ENCODE measurements around the gene HOOK2. TPM values are rescaled to one million over a fixed set of nuclear protein-coding genes. Genes with fewer than 3 reads are reported as not detected.

HOOK2 gene
- total RNA-seq, 1 experiment from 2014 or later, result 96.3 TPM

DNA sequence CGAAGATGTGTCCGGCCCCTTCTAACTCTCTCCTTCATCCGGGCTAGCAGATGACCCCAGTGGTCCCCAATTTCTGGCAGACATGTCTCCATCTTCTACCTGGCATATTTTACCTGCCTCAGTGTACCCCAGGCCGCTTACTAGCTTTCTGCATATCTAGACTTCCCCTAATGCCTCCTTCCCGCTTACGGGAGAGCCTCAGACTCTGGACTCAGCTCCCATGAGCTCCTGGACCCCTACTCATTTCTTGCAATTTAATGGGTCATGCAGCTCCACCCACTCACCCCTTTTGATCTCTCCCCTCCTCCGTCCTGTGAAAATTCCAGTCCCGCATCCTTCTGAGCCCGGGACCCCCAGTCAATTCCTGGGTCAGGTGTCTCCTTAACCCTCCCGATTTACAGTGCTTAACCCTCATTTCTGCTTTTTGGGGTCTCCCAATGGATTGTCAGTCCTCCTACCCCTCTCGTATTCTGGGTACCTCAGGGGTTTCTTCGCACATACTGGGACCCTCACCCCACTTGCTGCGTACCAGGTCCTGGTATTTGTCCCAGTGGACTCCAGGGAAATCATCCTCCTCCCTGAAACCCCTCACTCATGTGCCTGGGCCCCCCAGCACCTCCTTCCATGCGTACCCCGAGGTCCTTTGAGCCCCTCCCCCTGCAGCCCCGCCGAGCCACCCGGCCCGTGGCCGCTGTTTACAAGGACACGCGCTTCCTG lies 15.4 kb upstream of the HOOK2 start:
- H3K27me3 ChIP-seq (ENCODE audit: insufficient read depth, low read length), result no peaks in the 10 kb centered on the region
- BruUV-seq (replicated peaks), result no TSS peak
- ChIA-PET CTCF (interaction anchor here (0.7 to 7.4 kb wide), 5 partner anchors 8 to 33 kb away, joined by 3 to 88 read pairs (median 21); partner anchors contain the start of gene HOOK2), RAD21 (ENCODE audit: low non-redundant PET in 1 of 2, low total read pairs in 2 of 2, uncharacterized antibody in 2 of 2, unreplicated experiment in 2 of 2) (interaction anchor here (0.6 to 1.4 kb wide), 4 partner anchors 8 to 94 kb away, joined by 3 to 8 read pairs (median 4); partner anchors contain the start of gene FBXW9 (in 1 of the 2)), POLR2A (interaction anchor here (0.7 to 6.7 kb wide), 16 partner anchors 8 to 109 kb away, joined by 3 to 172 read pairs (median 8); partner anchors contain the start of genes DHPS, GET3, HOOK2 and PRDX2)
- H3K79me2 ChIP-seq (ENCODE audit: insufficient read depth, low read length), result peaks cover 19% of the 10 kb centered on the region
- H3K4me2 ChIP-seq (ENCODE audit: low read length), result peak overlapping the region; percentile 99
- H3K27ac ChIP-seq (ENCODE audit: low read depth, low read length), result peak overlapping the region; percentile 96
- peaks cover 61 to 90% of the 10 kb centered on the region in 2 experiments for H3K4me1 ChIP-seq (ENCODE audit: control insufficient read depth in 1 of 2, insufficient read depth in 2 of 2, low read length in 2 of 2)
- peak overlapping the region; percentile 77 to 84 for H3K4me3 ChIP-seq (replicated peaks in 1 of 2; ENCODE audit: low read depth in 1 of 2, low read length in 2 of 2)
- no peak overlapping the region for H2AFZ ChIP-seq (ENCODE audit: low read depth, low read length, poor library complexity, severe bottlenecking)
- no peak for TF ChIP-seq EZH2phosphoT487 (IDR thresholded peaks at IDR 0.05; ENCODE audit: borderline replicate concordance)
- TF ChIP-seq, protein P1, sequence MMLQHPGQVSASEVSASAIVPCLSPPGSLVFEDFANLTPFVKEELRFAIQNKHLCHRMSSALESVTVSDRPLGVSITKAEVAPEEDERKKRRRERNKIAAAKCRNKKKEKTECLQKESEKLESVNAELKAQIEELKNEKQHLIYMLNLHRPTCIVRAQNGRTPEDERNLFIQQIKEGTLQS (IDR thresholded peaks at IDR 0.05), result no peak
- no peak for TF ChIP-seq ZFX (IDR thresholded peaks at IDR 0.05)
- no peak for TF ChIP-seq SIN3A (IDR thresholded peaks at IDR 0.05; ENCODE audit: low read depth)
- TF ChIP-seq, protein P2, sequence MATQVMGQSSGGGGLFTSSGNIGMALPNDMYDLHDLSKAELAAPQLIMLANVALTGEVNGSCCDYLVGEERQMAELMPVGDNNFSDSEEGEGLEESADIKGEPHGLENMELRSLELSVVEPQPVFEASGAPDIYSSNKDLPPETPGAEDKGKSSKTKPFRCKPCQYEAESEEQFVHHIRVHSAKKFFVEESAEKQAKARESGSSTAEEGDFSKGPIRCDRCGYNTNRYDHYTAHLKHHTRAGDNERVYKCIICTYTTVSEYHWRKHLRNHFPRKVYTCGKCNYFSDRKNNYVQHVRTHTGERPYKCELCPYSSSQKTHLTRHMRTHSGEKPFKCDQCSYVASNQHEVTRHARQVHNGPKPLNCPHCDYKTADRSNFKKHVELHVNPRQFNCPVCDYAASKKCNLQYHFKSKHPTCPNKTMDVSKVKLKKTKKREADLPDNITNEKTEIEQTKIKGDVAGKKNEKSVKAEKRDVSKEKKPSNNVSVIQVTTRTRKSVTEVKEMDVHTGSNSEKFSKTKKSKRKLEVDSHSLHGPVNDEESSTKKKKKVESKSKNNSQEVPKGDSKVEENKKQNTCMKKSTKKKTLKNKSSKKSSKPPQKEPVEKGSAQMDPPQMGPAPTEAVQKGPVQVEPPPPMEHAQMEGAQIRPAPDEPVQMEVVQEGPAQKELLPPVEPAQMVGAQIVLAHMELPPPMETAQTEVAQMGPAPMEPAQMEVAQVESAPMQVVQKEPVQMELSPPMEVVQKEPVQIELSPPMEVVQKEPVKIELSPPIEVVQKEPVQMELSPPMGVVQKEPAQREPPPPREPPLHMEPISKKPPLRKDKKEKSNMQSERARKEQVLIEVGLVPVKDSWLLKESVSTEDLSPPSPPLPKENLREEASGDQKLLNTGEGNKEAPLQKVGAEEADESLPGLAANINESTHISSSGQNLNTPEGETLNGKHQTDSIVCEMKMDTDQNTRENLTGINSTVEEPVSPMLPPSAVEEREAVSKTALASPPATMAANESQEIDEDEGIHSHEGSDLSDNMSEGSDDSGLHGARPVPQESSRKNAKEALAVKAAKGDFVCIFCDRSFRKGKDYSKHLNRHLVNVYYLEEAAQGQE (IDR thresholded peaks at IDR 0.05; ENCODE audit: low read depth), result no peak
- TF ChIP-seq YY1 (IDR thresholded peaks at IDR 0.05; ENCODE audit: extremely low read depth, insufficient replicate concordance, low read depth, low read length), result no peak
- TF ChIP-seq, protein P3, sequence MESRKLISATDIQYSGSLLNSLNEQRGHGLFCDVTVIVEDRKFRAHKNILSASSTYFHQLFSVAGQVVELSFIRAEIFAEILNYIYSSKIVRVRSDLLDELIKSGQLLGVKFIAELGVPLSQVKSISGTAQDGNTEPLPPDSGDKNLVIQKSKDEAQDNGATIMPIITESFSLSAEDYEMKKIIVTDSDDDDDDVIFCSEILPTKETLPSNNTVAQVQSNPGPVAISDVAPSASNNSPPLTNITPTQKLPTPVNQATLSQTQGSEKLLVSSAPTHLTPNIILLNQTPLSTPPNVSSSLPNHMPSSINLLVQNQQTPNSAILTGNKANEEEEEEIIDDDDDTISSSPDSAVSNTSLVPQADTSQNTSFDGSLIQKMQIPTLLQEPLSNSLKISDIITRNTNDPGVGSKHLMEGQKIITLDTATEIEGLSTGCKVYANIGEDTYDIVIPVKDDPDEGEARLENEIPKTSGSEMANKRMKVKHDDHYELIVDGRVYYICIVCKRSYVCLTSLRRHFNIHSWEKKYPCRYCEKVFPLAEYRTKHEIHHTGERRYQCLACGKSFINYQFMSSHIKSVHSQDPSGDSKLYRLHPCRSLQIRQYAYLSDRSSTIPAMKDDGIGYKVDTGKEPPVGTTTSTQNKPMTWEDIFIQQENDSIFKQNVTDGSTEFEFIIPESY (IDR thresholded peaks at IDR 0.05; ENCODE audit: extremely low read depth, insufficient replicate concordance, low read length), result no peak
- TF ChIP-seq ELF1 (IDR thresholded peaks at IDR 0.05; ENCODE audit: borderline replicate concordance, low read depth), result no peak
- no peak for TF ChIP-seq ZNF274 (IDR thresholded peaks at IDR 0.05; ENCODE audit: low read depth, low read length)
- TF ChIP-seq POLR2AphosphoS5 (IDR thresholded peaks at IDR 0.05; ENCODE audit: low read depth, low read length), result no peak
- TF ChIP-seq, protein P4, sequence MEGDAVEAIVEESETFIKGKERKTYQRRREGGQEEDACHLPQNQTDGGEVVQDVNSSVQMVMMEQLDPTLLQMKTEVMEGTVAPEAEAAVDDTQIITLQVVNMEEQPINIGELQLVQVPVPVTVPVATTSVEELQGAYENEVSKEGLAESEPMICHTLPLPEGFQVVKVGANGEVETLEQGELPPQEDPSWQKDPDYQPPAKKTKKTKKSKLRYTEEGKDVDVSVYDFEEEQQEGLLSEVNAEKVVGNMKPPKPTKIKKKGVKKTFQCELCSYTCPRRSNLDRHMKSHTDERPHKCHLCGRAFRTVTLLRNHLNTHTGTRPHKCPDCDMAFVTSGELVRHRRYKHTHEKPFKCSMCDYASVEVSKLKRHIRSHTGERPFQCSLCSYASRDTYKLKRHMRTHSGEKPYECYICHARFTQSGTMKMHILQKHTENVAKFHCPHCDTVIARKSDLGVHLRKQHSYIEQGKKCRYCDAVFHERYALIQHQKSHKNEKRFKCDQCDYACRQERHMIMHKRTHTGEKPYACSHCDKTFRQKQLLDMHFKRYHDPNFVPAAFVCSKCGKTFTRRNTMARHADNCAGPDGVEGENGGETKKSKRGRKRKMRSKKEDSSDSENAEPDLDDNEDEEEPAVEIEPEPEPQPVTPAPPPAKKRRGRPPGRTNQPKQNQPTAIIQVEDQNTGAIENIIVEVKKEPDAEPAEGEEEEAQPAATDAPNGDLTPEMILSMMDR (IDR thresholded peaks at IDR 0.05 in 2 of 3, conservative IDR thresholded peaks at IDR 0.05 in 1 of 3; ENCODE audit: borderline replicate concordance in 1 of 3, insufficient read depth in 1 of 3, low read depth in 2 of 3, low read length in 2 of 3), result no peak
- TF ChIP-seq POLR2A (IDR thresholded peaks at IDR 0.05; ENCODE audit: borderline replicate concordance, extremely low read depth, insufficient read depth, insufficient read length), result no peak
- TF ChIP-seq CBX3 (IDR thresholded peaks at IDR 0.05; ENCODE audit: low read depth), result no peak
- no peak for TF ChIP-seq RAD21 (IDR thresholded peaks at IDR 0.05; ENCODE audit: low read depth)
- TF ChIP-seq EZH2 (IDR thresholded peaks at IDR 0.05), result no peak
- intact Hi-C loops (cut with micrococcal nuclease), result no loop called here
- no peak for ATAC-seq
- peak overlapping the region; percentile 93 for H3K9ac ChIP-seq (ENCODE audit: low read length)
- H3K36me3 ChIP-seq (ENCODE audit: control insufficient read depth in 1 of 2, insufficient read depth in 2 of 2, low read length in 2 of 2), result no peaks in the 10 kb centered on the region
- H3K9me2 ChIP-seq (ENCODE audit: insufficient read depth), result no peaks in the 10 kb centered on the region
- no peaks in the 10 kb centered on the region for H3K9me3 ChIP-seq (ENCODE audit: control insufficient read depth in 1 of 2, insufficient read depth in 1 of 2, low read depth in 1 of 2, low read length in 2 of 2)
- DNase-seq (ENCODE audit: low read depth, low spot score), result no peak
- H4K20me1 ChIP-seq (ENCODE audit: insufficient read depth), result no peaks in the 10 kb centered on the region

Data from HCT116 (cell line).